ENCODE data around the gene TMEM132D. TPM values are rescaled to one million over a fixed set of nuclear protein-coding genes. Genes with fewer than 3 reads are reported as not detected.

The TMEM132D gene
- total RNA-seq, 4 donors from 2014 or later = 0.17 TPM; not detected in 3

GRCh38 chr12:129885287-129885686, 18.5 kb downstream of the TMEM132D start:
- TF ChIP-seq POLR2AphosphoS5 (IDR thresholded peaks at IDR 0.05) (no peak), POLR2A (IDR thresholded peaks at IDR 0.05; ENCODE audit: low read depth) (no peak), CTCF (IDR thresholded peaks at IDR 0.05) (no peak), EP300 (IDR thresholded peaks at IDR 0.05) (no peak)
- no peaks in the 10 kb centered on the region for H3K9me3 ChIP-seq
- H3K36me3 ChIP-seq = no peaks in the 10 kb centered on the region
- 43% methylated on average over 3 of the region's 3 CpGs for WGBS
- no peaks in the 10 kb centered on the region for H3K4me1 ChIP-seq
- intact Hi-C loops (cut with DNase I) = no loop called here
- peak; percentile 55 for DNase-seq (ENCODE audit: extremely low spot score)
- H3K27ac ChIP-seq (replicated peaks in 1 of 4) = no peak overlapping the region
- H3K27me3 ChIP-seq = peaks cover 0 to 3% (median 0%) of the 10 kb centered on the region in 4 donors
- H3K4me3 ChIP-seq = no peak overlapping the region

- TF ChIP-seq EP300 (IDR thresholded peaks at IDR 0.05) (no peak), POLR2A (IDR thresholded peaks at IDR 0.05; ENCODE audit: low read depth) (no peak), CTCF (IDR thresholded peaks at IDR 0.05) (no peak), POLR2AphosphoS5 (IDR thresholded peaks at IDR 0.05) (no peak)
- 90% methylated on average over 11 of the region's 11 CpGs for WGBS
- peaks cover 0 to 14% (median 0%) of the 10 kb centered on the region in 4 donors for H3K9me3 ChIP-seq
- no peaks in the 10 kb centered on the region for H3K36me3 ChIP-seq
- H3K27me3 ChIP-seq = peaks cover 0 to 16% (median 0%) of the 10 kb centered on the region in 4 donors
- peak; percentile 60 for DNase-seq (ENCODE audit: extremely low spot score)
- H3K27ac ChIP-seq (replicated peaks in 1 of 4) = no peak overlapping the region
- no peak overlapping the region for H3K4me3 ChIP-seq
- no peaks in the 10 kb centered on the region for H3K4me1 ChIP-seq
- intact Hi-C loops (cut with DNase I) = no loop called here
These were observed 26.4 kb downstream of the TMEM132D start for GRCh38 chr12:129877411-129877810.

GRCh38 chr12:129873833-129874208, 30.0 kb downstream of the TMEM132D start:
- Histone ChIP-seq H3K4me3 (no peak overlapping the region), H3K9me3 (peaks cover 0 to 14% (median 0%) of the 10 kb centered on the region in 4 donors), H3K4me1 (no peaks in the 10 kb centered on the region), H3K27ac (replicated peaks in 1 of 4) (no peak overlapping the region), H3K36me3 (no peaks in the 10 kb centered on the region), H3K27me3 (peaks cover 0 to 8% (median 0%) of the 10 kb centered on the region in 4 donors)
- 74% methylated on average over 6 of the region's 6 CpGs for WGBS
- no peak for DNase-seq (ENCODE audit: extremely low spot score)
- intact Hi-C loops (cut with DNase I) = no loop called here
- TF ChIP-seq CTCF (IDR thresholded peaks at IDR 0.05) = no peak
- TF ChIP-seq EP300 (IDR thresholded peaks at IDR 0.05) = no peak
- no peak for TF ChIP-seq POLR2AphosphoS5 (IDR thresholded peaks at IDR 0.05)
- no peak for TF ChIP-seq POLR2A (IDR thresholded peaks at IDR 0.05; ENCODE audit: low read depth)

GRCh38 chr12:129873111-129873832, 30.6 kb downstream of the TMEM132D start:
- TF ChIP-seq POLR2A (IDR thresholded peaks at IDR 0.05; ENCODE audit: low read depth) = no peak
- no peak for TF ChIP-seq EP300 (IDR thresholded peaks at IDR 0.05)
- no peak for TF ChIP-seq POLR2AphosphoS5 (IDR thresholded peaks at IDR 0.05)
- TF ChIP-seq CTCF (IDR thresholded peaks at IDR 0.05) = no peak
- Histone ChIP-seq H3K27ac (replicated peaks in 1 of 4) (no peak overlapping the region), H3K36me3 (no peaks in the 10 kb centered on the region), H3K4me1 (no peaks in the 10 kb centered on the region), H3K9me3 (peaks cover 0 to 17% (median 0%) of the 10 kb centered on the region in 4 donors), H3K4me3 (no peak overlapping the region), H3K27me3 (peaks cover 0 to 2% (median 0%) of the 10 kb centered on the region in 4 donors)
- WGBS = 59% methylated on average over 13 of the region's 13 CpGs
- peak; percentile 12 for DNase-seq (ENCODE audit: extremely low spot score)
- intact Hi-C loops (cut with DNase I) = no loop called here
